HG03108 (cell line): Measurements from ENCODE around the gene MUC5AC.

Experiments used
- ATAC-seq: cut with Tn5 transposase; IDR thresholded peaks from one replicate; pipeline ENCODE4 v1.9.1; 2021; ENCODE audit warnings: moderate library complexity; ENCODE audit not compliant: unreplicated experiment

The MUC5AC gene

GRCh38 chr11:1222491-1223345 lies 65.0 kb downstream of the MUC5AC start, which contains the start of gene MUC5B:
TSS of gene MUC5B (plus strand) at chr11:1223066. CDS start at chr11:1223124, 58 bp downstream.
- no peak for ATAC-seq

- no peak for ATAC-seq
Measured at GRCh38 chr11:1223346-1224110, 65.8 kb downstream of the MUC5AC start.

GRCh38 chr11:1224111-1224490 lies 66.3 kb downstream of the MUC5AC start:
- ATAC-seq, result no peak

- no peak for ATAC-seq
Measured at GRCh38 chr11:1224491-1225385, 67.0 kb downstream of the MUC5AC start.

GRCh38 chr11:1225386-1226225 lies 67.9 kb downstream of the MUC5AC start:
- no peak for ATAC-seq

GRCh38 chr11:1226226-1226985 lies 68.7 kb downstream of the MUC5AC start:
- no peak for ATAC-seq

GRCh38 chr11:1226986-1227550 lies 69.3 kb downstream of the MUC5AC start:
- no peak for ATAC-seq

GRCh38 chr11:1227551-1228100 lies 69.9 kb downstream of the MUC5AC start:
- no peak for ATAC-seq

- ATAC-seq, result no peak
Measured at GRCh38 chr11:1228101-1228821, 70.5 kb downstream of the MUC5AC start.

- ATAC-seq, result no peak
Measured at GRCh38 chr11:1228921-1229451, 71.2 kb downstream of the MUC5AC start.

GRCh38 chr11:1229471-1230120 lies 71.8 kb downstream of the MUC5AC start:
- no peak for ATAC-seq

GRCh38 chr11:1230121-1230455 lies 72.3 kb downstream of the MUC5AC start:
- no peak for ATAC-seq

- no peak for ATAC-seq
Measured at GRCh38 chr11:1230456-1231395, 73.0 kb downstream of the MUC5AC start.

- ATAC-seq, result no peak
Measured at GRCh38 chr11:1231396-1232020, 73.8 kb downstream of the MUC5AC start.

- ATAC-seq, result no peak
Measured at GRCh38 chr11:1232021-1232882, 74.5 kb downstream of the MUC5AC start.
